ENCODE data around the gene PKD2L2.
A peak's percentile ranks its signal among the peaks of the same experiment; 100 is the strongest.
"Not testable (repeated sequence)": the region's sequence is repeated elsewhere in the genome, so short reads cannot be mapped to it uniquely, and the experiment has no call there.

Gene PKD2L2

DNA sequence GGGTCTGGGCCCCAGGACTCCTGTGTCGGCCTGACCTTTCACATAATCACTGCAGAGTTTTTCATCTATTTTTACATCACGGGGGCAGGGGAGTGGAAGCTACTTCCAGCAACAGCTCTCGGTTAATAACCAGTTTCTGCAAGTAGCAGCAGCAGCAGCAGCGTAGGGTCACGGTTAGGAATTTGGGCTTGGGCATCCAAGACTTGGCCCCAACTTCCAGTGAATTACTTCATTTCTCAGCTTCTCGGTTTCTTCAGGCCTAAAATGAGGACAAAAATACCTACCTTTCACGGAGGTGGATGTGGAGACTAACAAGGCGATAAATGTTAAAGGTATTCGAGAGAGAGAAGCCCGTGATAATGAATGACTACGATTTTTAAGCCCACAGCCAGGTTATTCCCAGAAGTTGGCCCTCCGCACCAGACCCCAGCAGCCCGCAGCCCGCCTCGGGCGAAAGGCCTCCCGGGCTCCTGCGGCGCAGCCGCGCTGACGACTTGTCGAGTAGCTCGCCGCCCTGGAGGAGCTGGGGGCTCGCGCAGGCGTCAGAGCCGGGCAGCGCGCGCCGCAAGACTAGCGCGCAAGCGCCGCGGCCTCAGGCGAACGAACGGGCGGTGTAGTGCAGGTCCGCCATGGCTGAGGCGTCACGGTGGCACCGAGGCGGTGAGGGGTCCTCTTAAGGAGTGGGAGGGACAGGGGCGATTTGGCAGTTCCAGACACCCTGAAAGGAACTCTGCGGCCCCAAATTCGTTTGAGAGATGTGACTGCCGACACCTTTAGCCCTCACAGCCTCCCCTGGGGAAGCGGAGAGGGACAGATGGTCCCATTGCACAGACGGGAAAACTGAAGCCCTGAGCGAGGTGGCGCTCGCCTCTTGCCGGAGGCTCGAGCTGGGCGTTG is at the start of gene PKD2L2:
Gene PKD2L2 (plus strand): TSS at position 595 of the 897 bp plus-strand sequence. CDS start 35 bp downstream, at position 630.
- intact Hi-C loops (cut with DNase I) = loop anchor here (10.0 kb wide), 1 partner anchor 146 kb away; the partner anchor contains the start of gene FAM13B

GRCh38 chr5:137842296-137842695 is 47.0 kb upstream of the PKD2L2 start:
- intact Hi-C loops (cut with DNase I) = no loop called here
- DNase-seq = no peak

More for the DNA sequence above, at the start of gene PKD2L2:
- DNase-seq = peak; percentile 50 to 94 (median 86)

DNA sequence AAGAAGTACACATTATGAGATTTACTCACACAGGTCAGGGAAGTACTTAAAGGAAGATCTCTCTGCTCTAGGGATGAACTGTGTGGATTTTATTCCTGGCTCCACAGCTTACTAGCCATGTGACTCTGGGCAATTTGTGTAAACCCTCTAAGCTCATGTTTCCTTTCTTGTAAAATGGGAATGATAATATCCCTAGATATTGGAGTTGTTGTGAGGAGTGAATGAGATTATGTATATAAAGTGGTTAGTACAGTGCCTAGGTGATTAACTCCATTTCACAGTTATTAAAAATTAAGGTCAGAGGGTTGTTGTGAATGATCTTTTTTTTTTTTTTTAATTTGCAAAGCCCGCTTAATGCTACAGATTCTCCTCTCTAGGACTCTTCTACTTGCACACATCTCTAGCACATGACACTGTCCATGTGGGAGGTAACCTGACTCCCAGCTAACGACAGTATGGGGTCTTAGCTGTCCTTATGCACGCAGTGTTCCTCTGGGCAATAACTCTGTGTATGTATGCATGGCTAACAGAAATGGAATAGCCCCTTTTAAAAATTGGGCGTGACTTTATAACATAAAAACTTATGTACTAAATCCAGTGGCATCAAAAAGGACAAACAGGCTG is 45.5 kb upstream of the PKD2L2 start:
- no peak for DNase-seq
- intact Hi-C loops (cut with DNase I) = no loop called here

- DNase-seq = no peak
Observed at GRCh38 chr5:137845472-137845871, 43.8 kb upstream of the PKD2L2 start.

DNA sequence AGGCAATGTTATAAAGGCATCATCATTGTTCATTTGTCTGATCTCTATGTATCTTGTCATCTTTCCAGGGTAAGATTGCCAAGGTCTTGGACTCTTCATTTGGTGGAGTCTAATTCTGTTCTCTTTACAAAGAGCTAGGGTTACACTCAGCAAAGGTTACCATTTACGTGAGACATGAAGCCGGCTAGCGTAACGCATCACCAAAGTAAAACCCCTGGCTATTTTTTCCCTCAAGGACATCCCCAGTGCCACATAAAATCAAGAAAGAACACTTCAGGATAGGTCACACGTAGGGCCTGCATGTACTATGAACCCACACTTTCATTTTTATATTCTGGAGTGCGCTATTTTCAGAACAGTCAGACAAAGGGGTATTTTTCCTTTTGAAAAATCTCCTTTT is 41.6 kb upstream of the PKD2L2 start:
- DNase-seq = no peak

More at GRCh38 chr5:137845472-137845871, 43.8 kb upstream of the PKD2L2 start:
- intact Hi-C loops (cut with DNase I) = no loop called here

GRCh38 chr5:137853165-137853564 is 36.1 kb upstream of the PKD2L2 start:
- intact Hi-C loops (cut with DNase I); DNase-seq: not testable (repeated sequence)

More for the DNA sequence above, 41.6 kb upstream of the PKD2L2 start:
- intact Hi-C loops (cut with DNase I) = no loop called here

DNA sequence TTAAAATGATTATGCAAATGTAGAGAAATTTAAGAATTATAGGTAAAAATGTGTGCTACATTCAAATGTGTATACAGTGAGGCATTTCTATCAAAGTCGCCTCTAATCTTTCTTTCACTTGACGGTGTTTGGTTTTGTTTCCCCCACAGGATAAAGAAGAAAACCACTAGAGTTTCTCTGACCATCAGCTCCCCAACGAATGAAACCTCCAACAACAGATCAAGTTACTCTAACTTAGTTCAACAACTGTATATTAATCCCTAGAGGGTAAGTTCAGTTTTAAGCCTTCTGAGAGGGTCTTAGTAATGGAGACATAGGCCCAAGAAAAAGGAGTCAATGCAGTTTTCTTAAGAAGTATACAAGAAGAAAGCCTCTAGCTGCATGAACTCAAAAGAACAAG is 33.1 kb upstream of the PKD2L2 start:
- DNase-seq = no peak
- intact Hi-C loops (cut with DNase I) = no loop called here

GRCh38 chr5:137856916-137857862 is 32.1 kb upstream of the PKD2L2 start:
- intact Hi-C loops (cut with DNase I) = no loop called here

DNA sequence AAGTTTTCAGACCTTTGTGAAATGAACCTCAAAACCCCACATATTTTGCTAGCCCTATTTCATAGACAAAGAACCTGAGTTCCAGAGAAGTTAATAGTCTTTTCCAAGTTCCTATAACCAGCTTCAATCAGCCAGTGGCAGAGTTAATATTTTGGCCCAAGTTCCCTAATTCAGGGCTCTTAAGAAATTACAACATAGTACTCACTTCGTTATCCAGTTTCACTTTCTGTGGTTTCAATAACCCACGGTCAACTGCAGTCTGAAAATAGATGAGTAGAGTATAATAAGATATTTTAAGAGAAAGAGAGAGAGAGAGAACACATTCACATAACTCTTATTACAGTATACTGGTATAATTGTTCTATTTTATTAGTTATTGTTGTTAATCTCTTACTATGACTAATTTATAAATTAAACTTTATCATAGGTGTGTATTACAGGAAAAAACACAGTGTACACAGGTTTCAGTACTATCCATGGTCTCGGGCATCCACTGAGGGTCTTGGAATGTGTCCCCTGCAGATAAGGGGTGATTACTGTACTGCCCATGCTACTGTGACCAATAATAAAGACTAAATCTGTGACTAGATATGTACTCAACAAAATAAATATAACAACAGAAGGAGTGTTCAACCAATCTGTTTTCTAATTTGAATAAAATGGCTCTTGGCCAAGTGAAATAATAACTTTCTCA is 30.9 kb upstream of the PKD2L2 start:
- intact Hi-C loops (cut with DNase I) = no loop called here
- no peak for DNase-seq

More at GRCh38 chr5:137856916-137857862, 32.1 kb upstream of the PKD2L2 start:
- DNase-seq = peak in 1 of 42 donors; percentile 31

DNA sequence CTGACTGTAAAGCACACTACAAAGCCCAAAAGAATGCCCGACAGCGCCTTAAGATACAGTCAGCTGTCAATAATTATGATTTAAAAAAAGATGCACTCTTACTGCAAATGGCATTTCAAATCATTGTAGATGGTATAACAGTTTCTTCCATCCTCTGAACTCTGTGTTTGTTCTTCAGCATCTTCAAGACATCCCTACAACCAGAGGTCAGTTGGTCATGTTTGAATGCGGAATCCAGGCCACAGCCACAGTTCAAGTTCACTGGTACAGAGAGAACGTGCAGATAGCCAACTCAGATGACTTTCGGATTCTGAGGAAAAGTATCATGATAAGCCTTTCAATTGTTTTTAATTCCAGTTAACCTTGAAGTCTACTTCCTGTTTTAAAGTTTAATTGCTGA is 30.3 kb upstream of the PKD2L2 start:
- intact Hi-C loops (cut with DNase I) = no loop called here
- DNase-seq = peak in 9 of 42 donors; percentile 16 to 69 (median 47)

DNA sequence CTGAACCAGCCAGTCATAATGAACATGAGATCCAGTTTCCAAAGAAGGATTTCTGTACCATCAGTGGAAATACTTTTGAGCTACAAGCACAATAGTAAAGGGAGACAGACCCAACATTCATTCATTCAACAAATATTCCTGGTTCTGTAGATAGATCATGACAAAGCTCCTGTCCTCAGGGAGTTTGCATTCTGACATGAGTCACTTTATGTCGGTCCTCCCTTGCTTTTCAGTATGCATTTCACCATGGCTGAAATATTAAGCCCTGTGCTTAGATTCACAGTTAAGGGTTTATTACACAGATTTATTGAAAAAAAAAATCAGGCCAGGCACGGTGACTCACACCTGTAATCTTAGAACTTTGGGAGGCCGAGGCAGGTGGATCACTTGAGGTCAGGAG is 27.0 kb upstream of the PKD2L2 start:
- no peak for DNase-seq
- intact Hi-C loops (cut with DNase I) = no loop called here

- intact Hi-C loops (cut with DNase I); DNase-seq: not testable (repeated sequence)
Observed at GRCh38 chr5:137863653-137864052, 25.6 kb upstream of the PKD2L2 start.

DNA sequence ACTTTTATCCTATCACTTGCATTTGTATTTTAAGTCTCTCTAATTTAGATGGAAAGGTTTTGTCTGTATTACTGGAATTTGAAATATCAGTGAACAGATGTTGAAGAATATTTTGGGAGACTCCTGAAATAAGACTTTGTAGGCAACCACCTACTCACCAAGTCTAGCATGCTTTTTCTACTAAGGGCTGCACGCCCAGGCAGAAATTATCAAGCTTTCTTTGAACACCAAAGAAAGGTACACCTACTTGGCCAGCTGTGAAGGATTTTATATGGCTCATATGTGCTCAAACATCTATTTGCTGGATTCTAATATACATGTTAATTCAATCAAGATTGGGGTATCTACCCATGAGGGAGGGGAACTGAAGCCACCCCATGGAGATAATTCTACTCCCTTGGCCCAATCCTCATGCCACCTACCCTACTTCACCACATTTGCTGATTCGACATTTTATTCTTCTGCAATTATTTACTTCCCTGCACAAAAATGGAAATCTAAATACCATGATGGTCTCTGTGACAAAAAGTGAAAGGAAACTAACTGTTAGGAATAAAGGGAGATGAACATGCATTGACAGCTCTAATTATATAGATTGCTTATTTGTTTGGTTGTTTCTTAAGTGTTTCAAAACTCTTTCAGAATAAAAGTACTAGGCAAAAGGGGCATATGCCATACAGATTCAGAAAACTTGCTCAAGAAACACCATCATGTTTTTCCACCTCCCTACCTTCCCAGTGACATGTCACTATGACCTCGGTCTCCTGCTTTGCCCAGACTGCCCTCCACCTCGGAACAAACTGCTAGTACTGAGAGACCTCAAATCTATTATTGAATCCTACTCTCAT is 22.5 kb upstream of the PKD2L2 start:
- intact Hi-C loops (cut with DNase I) = no loop called here
- peak in 10 of 42 donors; percentile 15 to 76 (median 32) for DNase-seq

- DNase-seq = no peak
- intact Hi-C loops (cut with DNase I) = no loop called here
Observed at GRCh38 chr5:137867664-137868063, 21.6 kb upstream of the PKD2L2 start, which contains the start of gene MYOT. Gene MYOT, plus strand, starts transcription at chr5:137867860. Its CDS starts 2,792 bp downstream, at chr5:137870652.

DNA sequence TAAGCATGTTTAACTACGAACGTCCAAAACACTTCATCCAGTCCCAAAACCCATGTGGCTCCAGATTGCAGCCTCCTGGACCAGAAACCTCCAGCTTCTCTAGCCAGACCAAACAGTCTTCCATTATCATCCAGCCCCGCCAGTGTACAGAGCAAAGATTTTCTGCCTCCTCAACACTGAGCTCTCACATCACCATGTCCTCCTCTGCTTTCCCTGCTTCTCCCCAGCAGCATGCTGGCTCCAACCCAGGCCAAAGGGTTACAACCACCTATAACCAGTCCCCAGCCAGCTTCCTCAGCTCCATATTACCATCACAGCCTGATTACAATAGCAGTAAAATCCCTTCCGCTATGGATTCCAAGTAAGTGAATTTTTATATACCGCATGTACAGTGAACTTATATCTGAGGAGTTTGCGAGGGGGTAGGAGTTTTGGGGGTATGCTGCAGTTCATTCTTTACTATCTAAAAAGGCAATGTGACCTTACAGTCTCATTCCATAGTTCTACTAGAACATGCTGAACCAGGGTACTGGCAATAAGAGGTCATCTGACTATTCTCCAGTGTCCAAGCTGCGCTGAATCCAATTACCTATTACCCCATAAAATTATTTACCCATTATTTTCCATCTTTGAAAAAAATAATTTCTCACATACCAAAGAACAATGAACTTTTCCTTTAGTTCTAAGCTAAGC is 18.5 kb upstream of the PKD2L2 start:
- intact Hi-C loops (cut with DNase I) = no loop called here
- DNase-seq = peak in 1 of 42 donors; percentile 63

GRCh38 chr5:137871571-137871970 is 17.7 kb upstream of the PKD2L2 start:
- DNase-seq = no peak
- intact Hi-C loops (cut with DNase I) = no loop called here

DNA sequence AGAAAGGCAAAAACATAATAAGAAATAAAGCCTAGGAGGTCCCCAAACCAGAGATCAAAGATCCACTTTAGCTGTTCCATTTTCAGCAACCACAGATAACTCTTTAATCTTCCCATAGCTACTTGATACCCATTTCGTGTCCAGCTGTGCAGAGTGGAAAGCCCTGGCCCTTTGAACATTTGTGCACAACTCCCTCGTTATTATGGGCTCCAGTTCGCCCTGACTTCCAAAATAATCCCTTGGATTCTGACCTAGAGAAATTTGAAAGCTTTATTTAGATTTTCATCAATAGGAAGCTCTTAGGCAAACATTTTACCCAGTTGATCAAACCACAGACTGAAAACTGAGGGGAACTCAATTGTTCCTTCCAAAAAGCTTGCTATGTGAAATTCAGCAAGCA is 16.8 kb upstream of the PKD2L2 start:
- DNase-seq = no peak
- intact Hi-C loops (cut with DNase I) = no loop called here

All from head of caudate nucleus (tissue), 42 donors.